ENCODE measurements around the gene STK11.
A peak's percentile ranks its signal among the peaks of the same experiment; 100 is the strongest.

Gene STK11

DNA sequence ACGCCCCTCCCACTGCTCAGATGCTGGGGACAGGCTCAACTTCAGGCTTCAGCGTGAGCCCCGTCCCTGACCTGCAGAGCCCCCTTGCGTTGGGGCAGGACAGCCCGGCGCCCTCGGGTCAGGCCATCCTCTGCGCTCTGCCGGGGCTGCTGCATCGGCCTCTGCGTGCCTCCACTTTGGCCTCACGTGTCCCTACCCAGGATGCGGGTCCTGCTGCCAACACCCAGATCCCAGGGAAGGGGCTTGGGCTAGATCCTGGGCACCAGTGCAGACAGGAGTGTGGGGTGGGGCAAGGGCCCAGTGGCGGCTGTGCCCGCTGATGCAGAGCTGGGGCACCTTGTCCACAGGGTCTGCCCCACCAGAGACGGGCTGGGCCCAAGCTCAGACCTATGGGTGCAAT, 19.3 kb downstream of the STK11 start:
- Histone ChIP-seq H3K9ac (peak overlapping the region in 5 of 11 experiments; percentile 16 to 61 (median 44); a peak in 7 of 22 replicates), H3K9me3 (replicated peaks in 1 of 11) (no peaks in the 10 kb centered on the region), H3K4me1 (peaks cover 10 to 41% (median 15%) of the 10 kb centered on the region in 10 experiments; a peak in 18 of 20 replicates), H3K27ac (peak overlapping the region in 1 of 11 experiments; percentile 6; a peak in 1 of 22 replicates), H4K20me1 (peaks cover 65 to 90% (median 76%) of the 10 kb centered on the region in 11 experiments), H3K4me2 (peak overlapping the region in 3 of 11 experiments; percentile 50 to 61 (median 52); a peak in 7 of 22 replicates), H3K36me3 (peaks cover 82 to 93% (median 88%) of the 10 kb centered on the region in 11 experiments), H3K27me3 (no peaks in the 10 kb centered on the region), H3K4me3 (no peak overlapping the region)
- TF ChIP-seq Cebpa-rat (IDR thresholded peaks at IDR 0.05) = no peak

DNA sequence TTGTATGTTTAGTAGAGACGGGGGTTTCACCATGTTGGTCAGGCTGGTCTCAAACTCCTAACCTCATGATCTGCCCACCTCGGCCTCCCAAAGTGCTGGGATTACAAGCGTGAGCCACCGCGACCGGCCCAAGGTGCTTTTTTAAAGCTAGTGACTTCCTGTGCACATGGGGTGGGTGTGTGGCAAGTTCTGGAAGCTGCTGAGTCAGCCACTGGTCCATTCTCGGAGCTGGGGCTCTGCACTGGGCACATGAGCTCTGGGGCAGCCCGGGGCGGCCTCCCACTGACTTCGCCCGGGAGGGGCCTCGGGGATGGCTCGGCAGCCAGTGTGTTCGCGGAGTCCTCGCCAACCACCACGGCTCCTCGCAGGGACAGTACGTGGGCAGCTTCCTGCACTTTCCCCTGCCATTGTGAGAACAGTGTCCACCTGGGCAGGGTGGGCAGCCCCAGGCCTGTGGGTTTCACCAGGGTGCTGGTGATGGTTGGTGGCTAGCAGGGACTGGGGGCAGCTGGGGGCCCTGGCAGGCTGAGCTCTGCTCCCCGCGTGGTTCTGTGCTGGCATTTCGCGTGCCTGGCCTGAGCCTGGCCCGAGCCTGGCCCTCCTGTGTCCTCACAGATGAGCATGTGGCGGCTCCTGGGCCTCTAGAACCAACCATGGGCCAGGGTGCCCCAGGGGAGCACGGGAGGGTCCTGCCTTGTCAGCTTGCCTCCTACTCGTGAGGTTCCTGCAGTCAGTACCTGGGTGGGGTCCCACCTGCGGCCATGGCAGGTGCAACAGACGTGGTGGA, 20.1 kb downstream of the STK11 start:
- Histone ChIP-seq H3K27ac (no peak overlapping the region; a peak in 1 of 22 replicates), H3K9me3 (replicated peaks in 1 of 11) (no peaks in the 10 kb centered on the region), H3K36me3 (peaks cover 74 to 85% (median 80%) of the 10 kb centered on the region in 11 experiments), H3K4me1 (peaks cover 10 to 41% (median 15%) of the 10 kb centered on the region in 10 experiments; a peak in 18 of 20 replicates), H3K27me3 (no peaks in the 10 kb centered on the region), H4K20me1 (peaks cover 58 to 90% (median 68%) of the 10 kb centered on the region in 11 experiments; a peak in 21 of 22 replicates), H3K4me3 (no peak overlapping the region), H3K9ac (peak overlapping the region in 5 of 11 experiments; percentile 16 to 61 (median 36); a peak in 7 of 22 replicates), H3K4me2 (peak overlapping the region in 3 of 11 experiments; percentile 50 to 61 (median 52); a peak in 6 of 22 replicates)
- TF ChIP-seq Cebpa-rat (IDR thresholded peaks at IDR 0.05) = no peak

DNA sequence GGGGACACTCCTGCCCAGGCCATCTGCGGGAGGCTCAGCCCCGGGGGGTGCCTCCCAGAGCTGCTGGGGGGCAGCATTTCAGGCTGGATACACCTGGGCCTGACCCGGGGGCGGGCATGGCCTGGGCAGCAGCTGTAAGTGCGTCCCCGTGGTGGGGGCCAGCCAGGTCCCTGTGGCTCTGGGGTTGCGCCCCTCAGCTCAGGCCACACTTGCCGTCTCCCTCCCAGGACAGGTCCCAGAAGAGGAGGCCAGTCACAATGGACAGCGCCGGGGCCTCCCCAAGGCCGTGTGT, 20.6 kb downstream of the STK11 start:
- H3K4me2 ChIP-seq = 0 out of 22 replicates have a peak overlapping the region, but pooled peaks of 1 of the 11 experiments have one; percentile 61

DNA sequence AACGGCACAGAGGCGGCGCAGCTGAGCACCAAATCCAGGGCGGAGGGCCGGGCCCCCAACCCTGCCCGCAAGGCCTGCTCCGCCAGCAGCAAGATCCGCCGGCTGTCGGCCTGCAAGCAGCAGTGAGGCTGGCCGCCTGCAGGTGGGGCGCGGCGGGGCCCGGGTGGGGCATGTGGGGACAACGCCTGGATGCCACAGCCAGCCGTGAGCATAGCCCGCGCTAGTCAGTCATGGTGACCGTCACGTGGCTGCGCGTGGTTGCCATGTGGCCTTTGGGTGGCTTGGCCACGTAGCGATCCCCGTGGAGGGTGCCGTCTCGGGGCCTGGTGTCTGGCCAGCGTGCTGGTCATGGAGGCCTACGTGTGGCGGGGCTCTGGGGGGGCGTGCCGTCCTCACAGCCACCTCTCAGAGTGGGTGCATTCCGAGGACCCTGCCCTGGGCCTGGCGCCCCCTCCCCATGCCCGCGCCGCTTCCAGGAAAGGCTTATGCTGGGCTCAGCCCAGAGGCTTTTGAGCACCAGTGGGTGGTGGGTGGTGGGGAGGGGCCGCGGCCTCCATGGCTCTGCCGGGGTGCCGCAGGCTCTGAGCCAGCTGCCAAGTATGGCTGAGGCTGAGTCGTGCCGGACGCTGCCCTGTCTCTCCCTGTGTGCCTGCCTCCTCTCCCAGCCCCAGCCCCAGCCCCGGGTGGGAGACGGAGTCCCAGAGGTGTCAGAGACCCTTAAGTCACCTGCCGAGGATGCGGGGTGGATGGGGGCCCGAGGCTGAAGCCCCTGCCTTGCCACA, 21.1 kb downstream of the STK11 start:
- Histone ChIP-seq H4K20me1 (peaks cover 47 to 85% (median 57%) of the 10 kb centered on the region in 11 experiments; a peak in 21 of 22 replicates), H3K9ac (no peak overlapping the region), H3K4me3 (no peak overlapping the region), H3K9me3 (replicated peaks in 1 of 11) (no peaks in the 10 kb centered on the region), H3K27ac (no peak overlapping the region), H3K4me2 (no peak overlapping the region), H3K36me3 (peaks cover 65 to 74% (median 69%) of the 10 kb centered on the region in 11 experiments), H3K27me3 (no peaks in the 10 kb centered on the region), H3K4me1 (peaks cover 10 to 40% (median 14%) of the 10 kb centered on the region in 10 experiments; a peak in 18 of 20 replicates)
- TF ChIP-seq Cebpa-rat (IDR thresholded peaks at IDR 0.05) = no peak

More for the DNA sequence above, 20.6 kb downstream of the STK11 start:
- H3K9ac ChIP-seq = peak overlapping the region in 1 of 11 experiments; percentile 61; a peak in 1 of 22 replicates
- peaks cover 52 to 88% (median 62%) of the 10 kb centered on the region in 11 experiments; a peak in 21 of 22 replicates for H4K20me1 ChIP-seq
- peaks cover 10 to 41% (median 15%) of the 10 kb centered on the region in 10 experiments; a peak in 18 of 20 replicates for H3K4me1 ChIP-seq
- no peak overlapping the region for H3K27ac ChIP-seq
- no peak for TF ChIP-seq Cebpa-rat (IDR thresholded peaks at IDR 0.05)
- no peak overlapping the region for H3K4me3 ChIP-seq
- H3K27me3 ChIP-seq = no peaks in the 10 kb centered on the region
- no peaks in the 10 kb centered on the region for H3K9me3 ChIP-seq (replicated peaks in 1 of 11)
- peaks cover 69 to 80% (median 75%) of the 10 kb centered on the region in 11 experiments for H3K36me3 ChIP-seq

DNA sequence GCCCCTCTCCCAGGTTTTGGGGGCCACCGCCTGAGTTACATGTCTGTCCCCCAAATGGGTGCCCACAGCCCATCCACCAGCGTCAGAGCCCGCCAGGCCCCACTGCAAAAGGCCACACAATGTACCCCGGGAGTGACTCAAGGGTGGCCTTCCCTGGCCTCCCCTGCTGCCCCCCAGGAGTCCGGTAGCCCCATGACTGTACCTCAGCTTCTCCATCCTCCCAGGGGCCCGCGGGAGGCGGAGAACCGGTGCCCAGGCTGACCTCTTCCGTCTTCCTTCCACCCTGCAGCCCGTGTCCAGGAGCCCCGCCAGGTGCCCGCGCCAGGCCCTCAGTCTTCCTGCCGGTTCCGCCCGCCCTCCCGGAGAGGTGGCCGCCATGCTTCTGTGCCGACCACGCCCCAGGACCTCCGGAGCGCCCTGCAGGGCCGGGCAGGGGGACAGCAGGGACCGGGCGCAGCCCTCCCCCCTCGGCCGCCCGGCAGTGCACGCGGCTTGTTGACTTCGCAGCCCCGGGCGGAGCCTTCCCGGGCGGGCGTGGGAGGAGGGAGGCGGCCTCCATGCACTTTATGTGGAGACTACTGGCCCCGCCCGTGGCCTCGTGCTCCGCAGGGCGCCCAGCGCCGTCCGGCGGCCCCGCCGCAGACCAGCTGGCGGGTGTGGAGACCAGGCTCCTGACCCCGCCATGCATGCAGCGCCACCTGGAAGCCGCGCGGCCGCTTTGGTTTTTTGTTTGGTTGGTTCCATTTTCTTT, 21.9 kb downstream of the STK11 start:
- H3K4me2 ChIP-seq = no peak overlapping the region
- no peak overlapping the region for H3K27ac ChIP-seq
- H4K20me1 ChIP-seq = peaks cover 39 to 85% (median 53%) of the 10 kb centered on the region in 11 experiments; a peak in 21 of 22 replicates
- H3K4me1 ChIP-seq = peaks cover 5 to 33% (median 13%) of the 10 kb centered on the region in 10 experiments; a peak in 18 of 20 replicates
- H3K9me3 ChIP-seq (replicated peaks in 1 of 11) = no peaks in the 10 kb centered on the region
- no peak overlapping the region for H3K4me3 ChIP-seq
- no peaks in the 10 kb centered on the region for H3K27me3 ChIP-seq
- TF ChIP-seq Cebpa-rat (IDR thresholded peaks at IDR 0.05) = no peak
- no peak overlapping the region for H3K9ac ChIP-seq
- H3K36me3 ChIP-seq = peaks cover 57 to 67% (median 62%) of the 10 kb centered on the region in 11 experiments

DNA sequence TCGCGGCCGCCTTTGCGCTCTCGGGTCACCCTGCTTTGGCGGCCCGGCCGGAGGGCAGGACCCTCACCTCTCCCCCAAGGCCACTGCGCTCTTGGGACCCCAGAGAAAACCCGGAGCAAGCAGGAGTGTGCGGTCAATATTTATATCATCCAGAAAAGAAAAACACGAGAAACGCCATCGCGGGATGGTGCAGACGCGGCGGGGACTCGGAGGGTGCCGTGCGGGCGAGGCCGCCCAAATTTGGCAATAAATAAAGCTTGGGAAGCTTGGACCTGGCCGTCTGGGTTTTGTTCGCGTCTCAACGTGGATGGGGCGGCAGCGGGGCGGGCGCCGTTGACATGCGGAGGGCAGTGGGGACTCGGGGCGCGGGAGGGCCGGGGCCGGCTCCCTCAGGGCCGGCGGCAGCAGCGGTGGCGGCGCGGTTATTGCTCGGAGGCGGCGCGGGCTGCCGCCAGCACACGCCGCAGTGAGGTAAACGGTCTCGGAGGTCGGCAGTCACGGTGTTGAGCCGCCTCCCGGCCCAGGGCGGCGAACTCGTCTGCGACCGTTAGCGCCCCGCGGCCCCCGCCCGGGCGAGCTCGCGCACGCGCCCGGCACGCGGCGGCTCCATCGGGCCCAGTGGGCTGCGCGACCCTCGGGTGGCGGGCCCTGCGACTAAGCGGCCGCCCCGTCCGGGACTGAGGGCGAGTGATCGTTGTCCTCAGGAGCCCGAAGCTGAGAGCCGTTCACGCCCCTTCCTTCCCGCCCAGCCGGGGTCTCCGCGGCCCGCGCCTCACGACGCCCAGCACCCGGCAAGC, 22.8 kb downstream of the STK11 start:
- H3K9ac ChIP-seq = no peak overlapping the region
- no peaks in the 10 kb centered on the region for H3K27me3 ChIP-seq
- H3K4me2 ChIP-seq = no peak overlapping the region
- no peak overlapping the region for H3K4me3 ChIP-seq
- peaks cover 30 to 85% (median 46%) of the 10 kb centered on the region in 11 experiments; a peak in 21 of 22 replicates for H4K20me1 ChIP-seq
- no peak for TF ChIP-seq Cebpa-rat (IDR thresholded peaks at IDR 0.05)
- H3K4me1 ChIP-seq = peaks cover 0 to 34% (median 12%) of the 10 kb centered on the region in 10 experiments; a peak in 8 of 20 replicates
- peaks cover 48 to 58% (median 53%) of the 10 kb centered on the region in 11 experiments for H3K36me3 ChIP-seq
- H3K9me3 ChIP-seq (replicated peaks in 1 of 11) = no peaks in the 10 kb centered on the region
- no peak overlapping the region for H3K27ac ChIP-seq

DNA sequence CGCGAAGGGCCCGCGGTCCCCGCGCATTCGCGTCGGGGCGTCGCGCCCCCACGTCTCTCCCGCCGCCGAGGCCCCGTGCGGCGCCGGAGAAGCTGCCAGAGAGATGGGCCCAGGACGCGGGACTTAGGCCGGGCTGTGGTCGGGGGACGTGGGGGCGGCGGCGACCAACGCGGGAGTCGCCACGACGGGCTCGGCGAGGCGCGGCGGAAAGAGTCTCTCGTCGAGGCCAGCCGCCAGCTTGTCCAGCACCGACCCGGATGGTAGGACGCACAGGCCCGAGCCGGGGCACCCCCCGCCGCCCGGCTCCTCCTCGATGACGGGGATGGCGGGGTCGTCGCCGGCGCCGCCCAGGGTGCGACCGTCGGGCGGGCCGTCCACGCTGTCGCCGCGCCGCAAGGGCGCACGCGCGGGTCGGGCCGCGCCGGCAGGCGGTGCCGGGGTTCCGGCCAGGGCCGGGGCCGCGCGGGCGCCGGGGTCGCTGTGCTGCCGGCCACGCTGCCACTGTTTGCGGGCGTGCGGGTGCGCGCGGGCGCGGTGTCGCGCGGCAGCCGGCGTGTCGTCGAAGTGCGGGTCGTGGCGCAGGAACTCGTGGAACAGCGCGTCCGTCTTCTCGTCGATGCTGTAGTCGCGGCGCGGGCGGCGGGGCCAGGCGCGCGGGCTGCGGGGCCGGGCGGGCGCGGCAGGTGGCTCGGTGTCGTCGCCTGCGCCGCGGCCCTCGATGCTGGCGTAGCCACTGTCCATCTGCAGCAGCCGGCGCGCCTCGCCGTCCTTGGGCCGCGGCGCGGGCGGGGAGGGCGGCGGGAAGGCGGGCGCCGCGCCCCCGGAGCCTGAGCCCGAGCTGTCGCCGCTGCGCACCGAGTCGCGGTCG, 23.7 kb downstream of the STK11 start:
- no peaks in the 10 kb centered on the region for H3K9me3 ChIP-seq (replicated peaks in 1 of 11)
- peaks cover 0 to 30% (median 12%) of the 10 kb centered on the region in 10 experiments; a peak in 8 of 20 replicates for H3K4me1 ChIP-seq
- no peaks in the 10 kb centered on the region for H3K27me3 ChIP-seq
- no peak overlapping the region for H3K27ac ChIP-seq
- no peak for TF ChIP-seq Cebpa-rat (IDR thresholded peaks at IDR 0.05)
- peaks cover 39 to 49% (median 44%) of the 10 kb centered on the region in 11 experiments for H3K36me3 ChIP-seq
- no peak overlapping the region for H3K4me2 ChIP-seq
- no peak overlapping the region for H3K9ac ChIP-seq
- H3K4me3 ChIP-seq = no peak overlapping the region
- H4K20me1 ChIP-seq = peaks cover 21 to 81% (median 37%) of the 10 kb centered on the region in 11 experiments; a peak in 21 of 22 replicates

Data from BLaER1 treated with 17β-estradiol and CSF1 and Interleukin-3, amounts not matched to agents 10 nM and 100 nM (cell line).